ENCODE data around the gene TPPP3. TPM values are rescaled to one million over a fixed set of nuclear protein-coding genes. Genes with fewer than 3 reads are reported as not detected.
A peak's percentile ranks its signal among the peaks of the same experiment; 100 is the strongest.

Gene TPPP3
- polyA plus RNA-seq (2013, experiment 1 of 2) = 8.2 TPM
- polyA plus RNA-seq (2013, experiment 2 of 2) = 7.4 TPM

- Histone ChIP-seq H3K4ac (ENCODE audit: low read depth in 1 of 2, low read length in 2 of 2) (no peak within 1 kb of the TSS), H2BK5ac (ENCODE audit: low read depth, low read length, poor library complexity, severe bottlenecking) (no peak within 1 kb of the TSS), H3K4me2 (ENCODE audit: low read length, poor library complexity, severe bottlenecking) (peak within 1 kb of the TSS; percentile 47), H3K27ac (ENCODE audit: low read length, poor library complexity, severe bottlenecking) (no peak within 1 kb of the TSS), H2BK12ac (ENCODE audit: low read length in 2 of 2) (peak within 1 kb of the TSS; percentile 14 to 83), H3K9ac (ENCODE audit: low read length) (peak within 1 kb of the TSS; percentile 85), H3K18ac (ENCODE audit: low read depth in 1 of 2, low read length in 2 of 2) (peak within 1 kb of the TSS; percentile 34 to 38), H3K4me3 (ENCODE audit: insufficient read depth in 1 of 2, low read depth in 1 of 2, low read length in 2 of 2) (peak within 1 kb of the TSS in 1 of 2 experiments; percentile 74), H3K36me3 (ENCODE audit: control insufficient read depth in 1 of 2, insufficient read depth in 2 of 2, low read depth in 1 of 2, low read length in 2 of 2) (no peaks in the 10 kb centered on the region), H3K4me1 (ENCODE audit: control insufficient read depth, insufficient read depth, low read depth, low read length) (peaks cover 42% of the 10 kb centered on the region), H2BK120ac (ENCODE audit: low read depth, low read length) (no peak within 1 kb of the TSS), H3K79me1 (replicated peaks; ENCODE audit: low read length, poor library complexity, severe bottlenecking) (no peaks in the 10 kb centered on the region), H3K23ac (ENCODE audit: low read length in 2 of 2) (peak within 1 kb of the TSS in 1 of 2 experiments; percentile 34), H3K9me3 (ENCODE audit: control insufficient read depth, low read length) (no peaks in the 10 kb centered on the region), H2AK5ac (ENCODE audit: low read length, severe bottlenecking) (no peak within 1 kb of the TSS), H3K27me3 (ENCODE audit: control insufficient read depth in 1 of 2, insufficient read depth in 1 of 2, low read length in 2 of 2) (peaks cover 19 to 69% of the 10 kb centered on the region in 2 experiments), H3K14ac (ENCODE audit: low read length in 2 of 2) (peak within 1 kb of the TSS in 1 of 2 experiments; percentile 53), H4K91ac (ENCODE audit: low read length) (peak within 1 kb of the TSS; percentile 9), H4K8ac (ENCODE audit: low read length) (peak within 1 kb of the TSS; percentile 58), H2BK15ac (ENCODE audit: low read depth, poor library complexity, severe bottlenecking) (peak within 1 kb of the TSS; percentile 12), H2AFZ (ENCODE audit: low read depth, low read length) (no peak within 1 kb of the TSS)
- DNase-seq = peak; percentile 92
- 7% methylated on average over 53 of the region's 56 CpGs for WGBS
These were observed at the start of gene TPPP3 for GRCh38 chr16:67393111-67393787. TSS of gene TPPP3 (minus strand) at chr16:67393498. CDS start at chr16:67391111, 2,387 bp downstream.

GRCh38 chr16:67442581-67443255, 49.4 kb upstream of the TPPP3 start:
- Histone ChIP-seq H3K79me1 (replicated peaks; ENCODE audit: low read length, poor library complexity, severe bottlenecking) (peaks cover 54% of the 10 kb centered on the region), H3K4me2 (ENCODE audit: low read length, poor library complexity, severe bottlenecking) (no peak overlapping the region), H3K4me1 (ENCODE audit: control insufficient read depth, insufficient read depth, low read depth, low read length) (peaks cover 37% of the 10 kb centered on the region), H3K23ac (ENCODE audit: low read length in 2 of 2) (no peak overlapping the region), H3K27ac (ENCODE audit: low read length, poor library complexity, severe bottlenecking) (no peak overlapping the region), H2AK5ac (ENCODE audit: low read length, severe bottlenecking) (no peak overlapping the region), H2BK5ac (ENCODE audit: low read depth, low read length, poor library complexity, severe bottlenecking) (no peak overlapping the region), H3K14ac (ENCODE audit: low read length in 2 of 2) (no peak overlapping the region), H3K9ac (ENCODE audit: low read length) (peak overlapping the region; percentile 47), H3K4ac (ENCODE audit: low read depth in 1 of 2, low read length in 2 of 2) (no peak overlapping the region), H3K18ac (ENCODE audit: low read depth in 1 of 2, low read length in 2 of 2) (no peak overlapping the region), H2AFZ (ENCODE audit: low read depth, low read length) (no peak overlapping the region), H3K36me3 (ENCODE audit: control insufficient read depth in 1 of 2, insufficient read depth in 2 of 2, low read depth in 1 of 2, low read length in 2 of 2) (peaks cover 63 to 91% of the 10 kb centered on the region in 2 experiments), H4K8ac (ENCODE audit: low read length) (no peak overlapping the region), H2BK120ac (ENCODE audit: low read depth, low read length) (no peak overlapping the region), H2BK12ac (ENCODE audit: low read length in 2 of 2) (no peak overlapping the region), H2BK15ac (ENCODE audit: low read depth, poor library complexity, severe bottlenecking) (no peak overlapping the region), H3K27me3 (ENCODE audit: control insufficient read depth in 1 of 2, insufficient read depth in 1 of 2, low read length in 2 of 2) (no peaks in the 10 kb centered on the region), H3K4me3 (ENCODE audit: insufficient read depth in 1 of 2, low read depth in 1 of 2, low read length in 2 of 2) (peak overlapping the region in 1 of 2 experiments; percentile 45), H3K9me3 (ENCODE audit: control insufficient read depth, low read length) (no peaks in the 10 kb centered on the region), H4K91ac (ENCODE audit: low read length) (no peak overlapping the region)
- no peak for DNase-seq
- WGBS = 95% methylated on average over 12 of the region's 13 CpGs

DNA sequence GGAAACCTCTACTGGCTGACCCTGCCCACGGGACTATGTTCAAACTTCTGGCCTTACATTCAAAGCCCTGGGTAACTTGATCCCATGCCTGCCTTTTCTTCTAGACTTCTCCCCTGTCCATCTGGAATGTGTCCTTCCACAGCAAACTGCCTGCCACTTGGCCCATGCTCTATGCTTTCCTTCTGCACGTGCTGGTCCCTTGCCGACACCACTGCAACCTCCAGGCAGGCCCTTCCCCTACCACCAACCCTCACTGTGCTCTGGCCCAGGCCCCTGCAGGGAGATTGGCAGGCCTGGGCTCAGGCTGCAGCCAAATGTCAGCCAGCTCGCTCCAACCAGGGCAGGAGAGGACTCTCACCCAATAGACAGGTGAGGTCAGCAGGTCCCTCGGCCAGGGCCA, 48.6 kb upstream of the TPPP3 start:
- H3K9me3 ChIP-seq (ENCODE audit: control insufficient read depth, low read length) = no peaks in the 10 kb centered on the region
- 95% methylated on average over 5 of the region's 5 CpGs for WGBS
- H3K4ac ChIP-seq (ENCODE audit: low read depth in 1 of 2, low read length in 2 of 2) = no peak overlapping the region
- no peak overlapping the region for H2BK12ac ChIP-seq (ENCODE audit: low read length in 2 of 2)
- H3K23ac ChIP-seq (ENCODE audit: low read length in 2 of 2) = no peak overlapping the region
- H3K79me1 ChIP-seq (replicated peaks; ENCODE audit: low read length, poor library complexity, severe bottlenecking) = peaks cover 46% of the 10 kb centered on the region
- H3K18ac ChIP-seq (ENCODE audit: low read depth in 1 of 2, low read length in 2 of 2) = no peak overlapping the region
- H3K4me3 ChIP-seq (ENCODE audit: insufficient read depth in 1 of 2, low read depth in 1 of 2, low read length in 2 of 2) = no peak overlapping the region
- no peak overlapping the region for H2BK120ac ChIP-seq (ENCODE audit: low read depth, low read length)
- H3K4me1 ChIP-seq (ENCODE audit: control insufficient read depth, insufficient read depth, low read depth, low read length) = peaks cover 30% of the 10 kb centered on the region
- no peaks in the 10 kb centered on the region for H3K27me3 ChIP-seq (ENCODE audit: control insufficient read depth in 1 of 2, insufficient read depth in 1 of 2, low read length in 2 of 2)
- no peak overlapping the region for H3K14ac ChIP-seq (ENCODE audit: low read length in 2 of 2)
- no peak overlapping the region for H3K27ac ChIP-seq (ENCODE audit: low read length, poor library complexity, severe bottlenecking)
- H2AK5ac ChIP-seq (ENCODE audit: low read length, severe bottlenecking) = no peak overlapping the region
- H3K9ac ChIP-seq (ENCODE audit: low read length) = no peak overlapping the region
- H4K91ac ChIP-seq (ENCODE audit: low read length) = no peak overlapping the region
- no peak overlapping the region for H3K4me2 ChIP-seq (ENCODE audit: low read length, poor library complexity, severe bottlenecking)
- DNase-seq = no peak
- no peak overlapping the region for H4K8ac ChIP-seq (ENCODE audit: low read length)
- H3K36me3 ChIP-seq (ENCODE audit: control insufficient read depth in 1 of 2, insufficient read depth in 2 of 2, low read depth in 1 of 2, low read length in 2 of 2) = peaks cover 69 to 91% of the 10 kb centered on the region in 2 experiments
- H2AFZ ChIP-seq (ENCODE audit: low read depth, low read length) = no peak overlapping the region
- H2BK15ac ChIP-seq (ENCODE audit: low read depth, poor library complexity, severe bottlenecking) = no peak overlapping the region
- H2BK5ac ChIP-seq (ENCODE audit: low read depth, low read length, poor library complexity, severe bottlenecking) = no peak overlapping the region

DNA sequence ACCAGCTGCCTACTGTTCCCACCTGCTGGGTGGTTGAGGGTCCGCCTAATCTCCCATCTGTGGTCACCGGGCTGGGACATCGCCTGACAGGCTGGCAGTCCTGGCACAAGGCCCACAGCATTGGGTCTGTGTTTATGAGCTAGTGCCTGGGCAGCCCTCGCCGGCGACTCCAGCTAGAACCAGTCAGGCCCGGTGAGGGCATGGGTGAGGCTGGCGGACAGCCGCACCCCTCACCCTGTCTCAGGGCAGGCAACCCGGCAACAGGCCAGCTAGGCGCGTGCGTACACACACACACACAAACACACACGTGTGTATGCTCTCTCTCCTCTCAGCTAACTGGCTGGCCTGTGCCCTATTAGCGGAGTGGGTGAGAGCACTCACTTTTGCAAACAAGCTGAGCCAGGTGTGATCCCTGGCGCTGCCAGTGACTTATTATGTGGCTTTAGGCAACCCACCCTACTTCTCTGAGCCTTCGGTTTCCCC, 48.0 kb upstream of the TPPP3 start:
- Histone ChIP-seq H3K4me3 (ENCODE audit: insufficient read depth in 1 of 2, low read depth in 1 of 2, low read length in 2 of 2) (no peak overlapping the region), H3K4me2 (ENCODE audit: low read length, poor library complexity, severe bottlenecking) (no peak overlapping the region), H3K18ac (ENCODE audit: low read depth in 1 of 2, low read length in 2 of 2) (no peak overlapping the region), H2BK12ac (ENCODE audit: low read length in 2 of 2) (no peak overlapping the region), H3K27ac (ENCODE audit: low read length, poor library complexity, severe bottlenecking) (no peak overlapping the region), H3K79me1 (replicated peaks; ENCODE audit: low read length, poor library complexity, severe bottlenecking) (peaks cover 40% of the 10 kb centered on the region), H2BK120ac (ENCODE audit: low read depth, low read length) (no peak overlapping the region), H3K4ac (ENCODE audit: low read depth in 1 of 2, low read length in 2 of 2) (no peak overlapping the region), H3K9me3 (ENCODE audit: control insufficient read depth, low read length) (no peaks in the 10 kb centered on the region), H2AK5ac (ENCODE audit: low read length, severe bottlenecking) (no peak overlapping the region), H3K9ac (ENCODE audit: low read length) (no peak overlapping the region), H3K23ac (ENCODE audit: low read length in 2 of 2) (no peak overlapping the region), H2BK15ac (ENCODE audit: low read depth, poor library complexity, severe bottlenecking) (no peak overlapping the region), H2BK5ac (ENCODE audit: low read depth, low read length, poor library complexity, severe bottlenecking) (no peak overlapping the region), H3K4me1 (ENCODE audit: control insufficient read depth, insufficient read depth, low read depth, low read length) (peaks cover 25% of the 10 kb centered on the region), H4K8ac (ENCODE audit: low read length) (no peak overlapping the region), H3K36me3 (ENCODE audit: control insufficient read depth in 1 of 2, insufficient read depth in 2 of 2, low read depth in 1 of 2, low read length in 2 of 2) (peaks cover 75 to 91% of the 10 kb centered on the region in 2 experiments), H2AFZ (ENCODE audit: low read depth, low read length) (no peak overlapping the region), H4K91ac (ENCODE audit: low read length) (no peak overlapping the region), H3K27me3 (ENCODE audit: control insufficient read depth in 1 of 2, insufficient read depth in 1 of 2, low read length in 2 of 2) (no peaks in the 10 kb centered on the region), H3K14ac (ENCODE audit: low read length in 2 of 2) (no peak overlapping the region)
- 97% methylated on average over 17 of the region's 17 CpGs for WGBS
- no peak for DNase-seq
